SU-DHL-6 (cell line): ENCODE measurements around the gene DHX30.

Experiments used
- EZH2phosphoT487 ChIP-seq: fragments of 200-600 bp; sonication (generic), shearing (Covaris generic); conservative IDR thresholded peaks from 2 replicates; pipeline ENCODE4 v1.6.1; 2018; ENCODE audit warnings: mild to moderate bottlenecking, antibody characterized with exemption, low read length, moderate library complexity, mixed read lengths
- TF ChIP-seq, protein P1 (sequence below): fragments of 200-600 bp; sonication (generic); IDR thresholded peaks from one replicate; pipeline ENCODE4 v1.5.1; 2017; ENCODE audit warnings: antibody characterized with exemption, mild to moderate bottlenecking, low read length, moderate library complexity; ENCODE audit not compliant: insufficient read depth, poor library complexity, severe bottlenecking

DNA sequence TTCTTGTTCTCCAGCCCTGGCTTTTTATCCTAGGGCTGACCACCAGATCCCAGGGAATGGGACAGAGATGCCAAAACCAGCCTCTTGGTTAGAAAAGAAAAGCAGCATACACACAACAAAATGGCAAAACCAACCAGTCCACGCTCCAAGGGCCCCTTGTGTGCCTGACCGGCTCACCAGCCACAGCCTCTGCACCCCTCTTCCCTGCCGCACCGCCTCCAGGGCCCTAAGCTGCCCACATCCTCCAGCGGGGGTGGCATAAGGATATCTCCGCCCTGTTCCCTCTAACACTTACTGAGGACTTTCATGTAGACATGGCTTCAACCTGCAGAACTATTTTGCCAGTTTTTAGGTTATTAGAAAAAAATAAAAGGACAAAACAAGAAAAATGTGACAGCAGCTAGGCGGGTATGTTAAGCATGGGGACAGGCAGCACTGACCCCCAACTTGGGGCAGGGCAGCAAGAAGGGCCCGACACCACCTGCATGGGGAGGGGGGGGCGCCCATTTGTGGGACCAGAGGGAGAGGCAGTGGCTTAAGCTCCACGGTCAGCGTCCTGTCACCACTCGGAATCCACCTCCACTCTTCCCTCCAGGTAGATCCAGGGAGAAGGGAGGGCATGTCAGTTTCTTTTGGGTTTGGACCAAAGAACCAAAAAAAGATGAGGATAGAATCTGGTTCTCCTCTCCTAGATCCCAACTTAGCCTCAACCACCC, 49.1 kb downstream of the DHX30 start:
- TF ChIP-seq, protein P1, sequence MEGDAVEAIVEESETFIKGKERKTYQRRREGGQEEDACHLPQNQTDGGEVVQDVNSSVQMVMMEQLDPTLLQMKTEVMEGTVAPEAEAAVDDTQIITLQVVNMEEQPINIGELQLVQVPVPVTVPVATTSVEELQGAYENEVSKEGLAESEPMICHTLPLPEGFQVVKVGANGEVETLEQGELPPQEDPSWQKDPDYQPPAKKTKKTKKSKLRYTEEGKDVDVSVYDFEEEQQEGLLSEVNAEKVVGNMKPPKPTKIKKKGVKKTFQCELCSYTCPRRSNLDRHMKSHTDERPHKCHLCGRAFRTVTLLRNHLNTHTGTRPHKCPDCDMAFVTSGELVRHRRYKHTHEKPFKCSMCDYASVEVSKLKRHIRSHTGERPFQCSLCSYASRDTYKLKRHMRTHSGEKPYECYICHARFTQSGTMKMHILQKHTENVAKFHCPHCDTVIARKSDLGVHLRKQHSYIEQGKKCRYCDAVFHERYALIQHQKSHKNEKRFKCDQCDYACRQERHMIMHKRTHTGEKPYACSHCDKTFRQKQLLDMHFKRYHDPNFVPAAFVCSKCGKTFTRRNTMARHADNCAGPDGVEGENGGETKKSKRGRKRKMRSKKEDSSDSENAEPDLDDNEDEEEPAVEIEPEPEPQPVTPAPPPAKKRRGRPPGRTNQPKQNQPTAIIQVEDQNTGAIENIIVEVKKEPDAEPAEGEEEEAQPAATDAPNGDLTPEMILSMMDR: no peak
- no peak for TF ChIP-seq EZH2phosphoT487
